ENCODE data around the gene CDCP1.
"Not testable (repeated sequence)": the region's sequence is repeated elsewhere in the genome, so short reads cannot be mapped to it uniquely, and the experiment has no call there.

Gene CDCP1

DNA sequence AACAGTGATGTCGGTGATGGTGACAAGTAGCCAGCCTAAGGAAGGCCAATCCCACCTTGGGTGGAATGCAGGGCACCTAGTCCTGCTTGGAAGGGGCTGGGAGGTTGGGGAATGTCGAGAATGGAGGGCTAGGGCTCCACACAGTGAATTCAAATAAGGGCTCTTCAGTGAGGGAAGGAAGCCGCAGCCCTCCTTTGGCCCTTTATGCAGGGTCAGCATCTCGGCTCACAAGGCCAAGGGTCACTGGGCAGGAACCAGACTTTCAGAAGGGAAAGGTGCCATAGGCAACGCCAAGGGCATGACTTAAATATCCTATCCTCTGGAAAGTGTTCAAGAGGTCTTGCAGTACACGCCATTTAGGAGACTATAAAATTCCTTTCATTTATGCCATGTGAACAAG lies 63.2 kb downstream of the CDCP1 start:
- DNase-seq = no peak

DNA sequence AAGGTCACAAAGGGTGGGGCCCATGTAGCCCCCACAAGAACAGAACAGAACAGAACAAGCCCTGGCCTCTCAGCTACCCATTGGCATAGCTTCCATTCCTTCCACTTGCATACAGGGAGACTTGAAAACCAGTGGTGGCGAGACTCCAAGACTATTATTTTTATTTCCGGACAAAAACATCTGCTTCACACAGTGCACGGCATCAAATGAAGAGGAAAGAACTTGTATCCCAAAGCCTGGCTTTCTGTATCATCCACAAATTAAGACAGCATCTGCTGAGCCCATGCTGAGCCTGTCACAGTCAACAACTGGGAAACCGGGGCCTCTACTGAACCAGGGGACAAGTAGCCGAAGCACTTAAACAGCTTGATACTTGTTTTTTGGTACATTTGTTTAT lies 64.0 kb downstream of the CDCP1 start:
- no peak for DNase-seq

- no peak for DNase-seq
These were observed 64.6 kb downstream of the CDCP1 start for GRCh38 chr3:45081506-45082141.

DNA sequence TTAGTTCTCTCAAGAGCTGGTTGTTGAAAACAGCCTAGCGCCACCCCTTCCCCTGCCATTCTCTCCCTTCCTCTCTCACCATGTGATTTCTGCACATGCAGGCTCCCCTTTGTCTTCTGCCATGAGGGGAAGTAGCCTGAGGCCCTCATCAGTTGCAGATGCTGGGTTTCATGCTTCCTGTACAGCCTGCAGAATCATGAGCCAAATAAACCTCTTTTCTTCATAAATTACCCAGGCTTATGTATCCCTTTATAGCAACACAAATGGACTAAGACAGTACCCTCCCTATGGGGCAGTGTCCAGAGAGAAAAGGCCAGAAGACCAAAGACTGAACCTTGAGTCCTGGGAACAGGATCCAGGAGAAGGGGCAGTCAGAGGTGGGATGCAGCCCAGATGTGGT lies 65.4 kb downstream of the CDCP1 start:
- no peak for DNase-seq

DNA sequence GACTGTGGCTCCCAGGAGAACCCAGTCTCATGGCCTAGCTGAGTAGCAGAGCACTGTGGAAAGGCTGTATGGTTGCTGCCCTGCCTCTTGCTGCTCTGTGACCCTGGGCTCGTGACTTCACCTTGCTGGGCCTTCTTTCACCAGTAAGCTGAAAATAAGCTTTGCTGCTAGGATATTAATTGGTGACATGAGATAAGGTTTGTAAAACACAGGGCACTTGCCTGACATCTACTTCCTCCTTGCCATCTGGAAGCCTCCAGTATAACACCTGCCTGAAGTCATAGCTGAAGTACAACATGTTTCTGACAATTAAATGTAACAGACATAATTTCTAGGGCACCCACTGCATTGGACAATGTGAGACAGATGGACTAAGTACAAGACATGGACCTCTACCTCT lies 66.5 kb downstream of the CDCP1 start:
- DNase-seq = no peak

DNA sequence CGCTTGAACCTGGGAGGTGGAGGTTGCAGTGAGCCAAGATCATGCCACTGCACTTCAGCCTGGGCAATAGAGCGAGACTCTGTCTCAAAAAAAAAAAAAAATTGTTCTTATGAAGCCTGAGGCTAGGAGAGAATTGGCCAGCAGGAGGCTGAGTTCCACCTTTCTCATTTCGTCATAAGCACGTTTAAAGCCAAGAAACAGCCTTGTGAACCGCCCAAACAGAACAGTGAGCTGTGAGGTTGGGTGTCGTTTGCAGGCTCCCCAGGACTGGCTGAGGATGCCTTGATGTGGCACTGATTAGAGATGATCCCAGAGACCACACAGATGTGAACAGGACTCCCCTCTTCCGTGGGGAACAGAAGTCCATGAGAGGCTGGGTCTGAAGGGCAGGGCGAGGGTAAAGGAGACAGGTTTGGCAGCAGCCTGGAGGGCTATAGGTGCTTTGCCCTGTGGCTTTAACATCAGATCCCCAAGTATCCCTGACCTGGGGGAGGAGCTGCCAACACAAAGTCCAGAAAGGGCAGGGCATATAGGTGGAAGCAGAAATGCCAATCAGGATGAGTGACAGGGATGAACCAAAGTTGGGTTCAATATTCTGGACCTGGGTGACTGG lies 67.2 kb downstream of the CDCP1 start:
- DNase-seq = no peak

- not testable (repeated sequence) for DNase-seq
These were observed 67.9 kb downstream of the CDCP1 start for GRCh38 chr3:45078256-45078655.

DNA sequence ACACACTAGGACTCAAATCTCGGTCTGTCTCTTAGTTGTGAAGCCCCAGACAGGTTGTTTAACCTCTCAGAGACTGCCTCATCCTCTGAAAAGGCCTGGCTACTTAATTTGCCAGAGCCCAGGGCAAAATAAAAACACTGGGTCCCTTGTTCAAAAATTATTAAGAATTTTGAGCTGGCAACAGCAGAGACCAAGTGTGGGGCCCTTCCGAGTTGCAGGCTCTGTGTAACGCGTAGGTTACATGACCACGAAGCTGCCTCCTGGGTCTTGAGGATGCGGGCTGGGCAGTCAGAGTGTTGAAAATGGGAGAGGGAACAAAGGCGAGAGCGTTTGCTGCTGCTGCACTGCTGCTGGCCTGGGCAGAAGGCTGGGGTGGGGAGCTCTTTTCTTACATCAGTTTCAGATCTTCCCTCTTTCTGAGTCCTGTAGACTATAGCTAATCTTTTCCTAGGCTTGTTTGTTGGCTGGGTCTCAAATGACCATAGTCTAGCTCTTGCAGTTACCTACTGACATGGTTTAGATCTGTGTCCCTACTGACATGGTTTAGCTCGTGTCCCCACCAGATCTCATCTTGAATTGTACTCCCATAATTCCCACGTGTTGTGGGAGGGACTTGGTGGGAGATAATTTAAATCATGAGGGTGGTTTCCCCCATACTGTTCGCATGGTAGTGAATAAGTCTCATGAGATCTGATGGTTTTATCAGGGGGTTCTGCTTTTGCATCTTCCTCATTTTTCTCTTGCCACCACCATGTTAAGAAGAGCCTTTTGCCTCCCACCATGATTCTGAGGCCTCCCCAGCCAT lies 70.2 kb downstream of the CDCP1 start:
- DNase-seq = no peak

DNA sequence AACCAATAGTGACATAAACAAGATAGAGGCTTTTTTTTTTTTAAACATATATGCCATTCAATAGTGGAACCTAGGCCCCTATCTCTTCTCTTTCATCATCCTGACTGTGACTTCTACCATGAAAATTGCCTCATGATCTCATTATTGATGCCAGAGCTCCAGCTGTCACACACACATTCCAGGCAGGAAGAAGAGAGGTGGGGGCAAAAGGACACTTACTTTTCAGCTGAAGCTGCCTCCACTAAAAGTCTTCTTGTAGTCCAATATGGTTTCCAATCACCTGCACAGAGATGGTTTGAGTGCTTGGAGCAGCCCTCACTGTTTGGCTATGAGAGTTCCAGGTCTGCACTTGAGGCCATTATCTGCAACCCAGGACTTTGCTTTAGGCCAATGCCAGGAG lies 75.1 kb downstream of the CDCP1 start:
- no peak for DNase-seq

GRCh38 chr3:45067941-45068340 lies 78.2 kb downstream of the CDCP1 start:
- no peak for DNase-seq

- DNase-seq = no peak
These were observed 78.7 kb downstream of the CDCP1 start for GRCh38 chr3:45067486-45067885.

DNA sequence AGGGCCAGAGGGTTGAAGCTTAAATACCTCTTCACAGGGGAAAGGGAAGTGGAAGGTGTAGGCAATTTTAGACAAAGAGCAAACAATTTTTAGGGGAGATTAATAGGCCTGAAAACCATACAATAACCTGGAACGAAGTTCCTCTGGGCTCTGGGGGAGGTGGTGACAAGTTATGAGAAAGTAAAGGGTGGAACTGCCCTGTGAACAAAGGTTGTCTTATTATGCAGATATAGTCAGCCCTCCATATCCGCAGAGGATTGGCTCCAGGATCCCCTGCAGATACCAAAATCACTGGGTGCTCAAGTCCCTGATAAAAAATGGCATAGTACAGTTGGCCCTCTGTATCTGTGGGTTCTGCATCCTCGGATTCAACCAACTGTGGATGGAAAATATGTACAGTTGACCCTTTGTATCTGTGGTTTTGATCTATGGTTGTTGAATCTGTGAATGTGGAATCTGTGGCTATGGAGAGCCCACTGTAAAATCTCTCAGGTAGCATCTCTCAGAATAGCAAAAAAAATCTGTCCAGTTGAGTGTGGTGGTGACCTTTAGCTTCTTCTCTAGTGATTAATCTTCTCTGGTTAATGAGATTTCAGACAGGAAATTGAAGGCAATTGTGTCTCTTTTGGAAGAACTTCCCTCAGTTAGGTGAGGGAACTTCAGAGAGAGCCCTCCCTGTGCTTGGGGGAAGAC lies 79.9 kb downstream of the CDCP1 start:
- DNase-seq = no peak

- DNase-seq = no peak
These were observed 80.8 kb downstream of the CDCP1 start for GRCh38 chr3:45065373-45065720.

DNA sequence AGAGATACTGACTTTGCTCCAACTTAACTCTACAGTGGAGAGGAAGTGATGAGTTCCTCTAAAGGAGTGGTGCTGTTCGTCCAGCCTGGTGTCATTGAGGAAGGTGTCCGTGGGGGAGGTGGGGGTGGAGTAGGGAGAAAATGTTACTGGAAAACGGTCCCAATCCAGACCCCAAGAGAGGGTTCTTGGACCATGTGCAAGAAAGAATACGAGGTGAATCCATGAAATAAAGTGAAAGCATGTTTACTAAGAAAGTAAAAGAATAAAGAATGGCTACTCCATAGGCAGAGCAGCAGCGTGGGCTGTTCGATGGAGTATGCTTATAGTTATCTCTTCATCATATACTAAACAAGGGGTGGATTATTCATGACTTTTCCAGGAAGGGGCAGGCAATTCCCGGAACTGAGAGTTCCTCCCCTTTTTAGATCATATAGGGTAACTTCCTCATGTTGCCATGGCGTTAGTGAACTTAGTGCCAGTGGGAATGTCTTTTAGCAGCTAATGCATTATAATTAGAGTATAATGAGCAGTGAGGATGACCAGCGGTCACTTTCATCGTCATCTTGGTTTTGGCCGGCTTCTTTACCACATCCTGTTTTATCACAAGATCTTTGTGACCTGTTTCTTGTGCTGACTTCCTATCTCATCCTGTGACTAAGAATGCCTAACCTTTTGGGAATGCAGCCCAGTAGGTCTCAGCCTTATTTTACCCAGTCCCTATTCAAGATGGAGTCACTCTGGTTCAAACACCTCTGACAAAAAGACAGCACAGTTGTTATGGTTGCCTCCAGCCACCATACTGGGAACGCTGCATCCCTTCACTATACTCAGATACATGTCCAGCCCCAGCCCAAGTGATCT lies 81.4 kb downstream of the CDCP1 start:
- peak; percentile 62 for DNase-seq

DNA sequence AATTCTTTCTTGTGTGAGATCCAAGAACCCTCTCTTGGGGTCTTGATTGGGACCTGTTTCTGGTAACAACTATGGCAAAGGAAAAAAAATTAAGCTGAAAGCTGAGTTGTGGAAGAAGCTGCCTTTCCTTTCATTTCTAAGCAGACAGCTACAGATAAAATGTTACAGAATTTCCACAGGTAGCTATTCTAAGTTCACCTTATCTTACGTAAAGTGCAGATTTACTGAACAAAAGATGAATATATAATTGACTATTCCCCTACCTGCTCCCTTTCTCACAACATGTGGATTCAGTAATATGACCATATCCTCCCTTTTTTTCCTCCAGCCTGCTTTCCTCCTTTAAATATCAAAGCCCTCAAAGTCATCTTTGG lies 83.5 kb downstream of the CDCP1 start:
- no peak for DNase-seq

GRCh38 chr3:45060165-45060892 lies 85.8 kb downstream of the CDCP1 start:
- no peak for DNase-seq

GRCh38 chr3:45059132-45059531 lies 87.0 kb downstream of the CDCP1 start:
- no peak for DNase-seq

DNA sequence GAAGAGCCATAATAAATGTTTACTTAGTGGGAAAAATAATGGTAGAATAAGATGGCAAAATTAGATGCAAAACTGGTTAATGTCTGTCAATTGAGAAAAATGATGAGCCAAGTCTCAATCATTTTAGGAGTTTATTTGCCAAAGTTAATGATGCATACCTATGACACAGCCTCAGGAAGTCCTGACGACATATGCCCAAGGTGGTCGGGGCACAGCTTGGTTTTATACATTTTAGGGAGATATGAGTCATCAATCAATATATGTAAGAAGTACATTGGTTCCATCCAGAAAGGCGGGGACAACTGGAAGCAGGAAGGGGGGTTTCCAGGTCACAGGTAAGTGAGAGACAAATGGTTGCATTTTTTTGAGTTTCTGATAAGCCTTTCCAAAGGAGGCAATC lies 88.6 kb downstream of the CDCP1 start:
- no peak for DNase-seq

GRCh38 chr3:45056608-45057301 lies 89.4 kb downstream of the CDCP1 start:
- DNase-seq = no peak

GRCh38 chr3:45055411-45056143 lies 90.6 kb downstream of the CDCP1 start:
- peak; percentile 32 for DNase-seq

- DNase-seq = no peak
These were observed 91.2 kb downstream of the CDCP1 start for GRCh38 chr3:45055032-45055410.

Data from T1000 (cell line).